SK-N-SH (cell line): Measurements from ENCODE around the gene VSIG10L. TPM values are rescaled to one million over a fixed set of nuclear protein-coding genes. Genes with fewer than 3 reads are reported as not detected.
A peak's percentile ranks its signal among the peaks of the same experiment; 100 is the strongest.

Experiments used
- CTCF ChIA-PET: fragments of 300-600, 350-600 bp; formaldehyde crosslinking; extraction: SDS; loops from one replicate; lab custom pipeline; 2021; lab: Yijun Ruan, JAX
- POLR2A ChIA-PET: fragments of 350-600 bp; sonication (Branson Sonifier 250); formaldehyde crosslinking; extraction: SDS; loops from one replicate; lab custom pipeline; 2020; ENCODE audit warnings: antibody characterized with exemption, inconsistent platforms; lab: Yijun Ruan, JAX
- DNase-seq: peaks from one replicate; pipeline ENCODE4 v3.0.0; 2012
- H2AFZ ChIP-seq: fragments of 200-600 bp; sonication (generic); 2 replicates; pipeline ENCODE4 v1.8.1; 2016; ENCODE audit warnings: antibody characterized with exemption, mild to moderate bottlenecking, low read depth
- H3F3A ChIP-seq: fragments of 200-600 bp; sonication (generic); replicated peaks from 2 replicates; pipeline ENCODE3; 2016; ENCODE audit warnings: antibody characterized with exemption, mild to moderate bottlenecking; ENCODE audit not compliant: insufficient read depth
- H3K27ac ChIP-seq, 2 experiments: fragments of 200-500 bp in 1 of 2; fragments of 200-600 bp in 1 of 2; sonication (Bioruptor generic) in 1 of 2; sonication (generic), shearing (Covaris generic) in 1 of 2; 2 replicates each; pipeline versions ENCODE4 v1.5.1 to v1.6.1; 2014 to 2016; ENCODE audit warnings: low read depth in 2 of 2, inconsistent platforms in 1 of 2, low read length in 1 of 2, mild to moderate bottlenecking in 1 of 2, mixed read lengths in 1 of 2
- H3K27me3 ChIP-seq: fragments of 200-600 bp; sonication (generic), shearing (Covaris generic); 2 replicates; pipeline ENCODE4 v1.6.1; 2016; ENCODE audit warnings: mixed run types; ENCODE audit not compliant: insufficient read depth
- H3K36me3 ChIP-seq, 2 experiments: fragments of 200-500 bp in 1 of 2; fragments of 200-600 bp in 1 of 2; sonication (Bioruptor generic) in 1 of 2; sonication (generic) in 1 of 2; replicated peaks in 1 of 2; 2 replicates each; pipeline versions ENCODE3 to v1.5.1; 2014 to 2016; ENCODE audit warnings: low read length in 1 of 2, mild to moderate bottlenecking in 1 of 2; ENCODE audit not compliant: insufficient read depth in 2 of 2, control insufficient read depth in 1 of 2
- H3K4me1 ChIP-seq, 2 experiments: fragments of 200-500 bp in 1 of 2; fragments of 200-600 bp in 1 of 2; sonication (Bioruptor generic) in 1 of 2; sonication (generic), shearing (Covaris generic) in 1 of 2; 2 replicates each; pipeline versions ENCODE4 v1.5.1 to v1.6.1; 2014 to 2016; ENCODE audit warnings: low read depth in 1 of 2, low read length in 1 of 2, mixed run types in 1 of 2; ENCODE audit not compliant: insufficient read depth in 2 of 2, control insufficient read depth in 1 of 2
- H3K4me2 ChIP-seq: fragments of 200-600 bp; sonication (generic), shearing (Covaris generic); 2 replicates; pipeline ENCODE4 v1.6.1; 2017; ENCODE audit warnings: mixed run types
- H3K4me3 ChIP-seq, 2 experiments: fragments of 200-500 bp in 1 of 2; fragments of 200-600 bp in 1 of 2; sonication (Bioruptor generic) in 1 of 2; sonication (generic), shearing (Covaris generic) in 1 of 2; 2 replicates each; pipeline versions ENCODE4 v1.5.1 to v1.8.1; 2014 to 2016; ENCODE audit warnings: low read depth in 2 of 2, inconsistent platforms in 1 of 2, low read length in 1 of 2, mild to moderate bottlenecking in 1 of 2, mixed read lengths in 1 of 2, moderate library complexity in 1 of 2
- H3K79me2 ChIP-seq: fragments of 200-600 bp; sonication (generic); 2 replicates; pipeline ENCODE4 v1.8.1; 2017; ENCODE audit warnings: mild to moderate bottlenecking; ENCODE audit not compliant: insufficient read depth
- H3K9ac ChIP-seq: fragments of 200-600 bp; sonication (generic); 2 replicates; pipeline ENCODE4 v1.6.1; 2017; ENCODE audit warnings: mixed run types
- H3K9me2 ChIP-seq: fragments of 200-600 bp; sonication (generic); 2 replicates; pipeline ENCODE4 v1.6.1; 2017; ENCODE audit warnings: mixed run types
- H3K9me3 ChIP-seq: fragments of 200-600 bp; sonication (generic); 2 replicates; pipeline ENCODE4 v1.6.1; 2017; ENCODE audit warnings: mixed run types, mild to moderate bottlenecking, moderate library complexity
- H4K20me1 ChIP-seq: fragments of 200-600 bp; sonication (generic); 2 replicates; pipeline ENCODE4 v1.6.1; 2017; ENCODE audit warnings: mild to moderate bottlenecking, mixed run types; ENCODE audit not compliant: insufficient read depth
- CHD2 ChIP-seq: fragments of 150-350 bp; IDR thresholded peaks from 2 replicates; pipeline ENCODE4 v1.6.1; 2018; ENCODE audit warnings: low read length; ENCODE audit not compliant: partially characterized antibody
- EZH2phosphoT487 ChIP-seq: fragments of 200-600 bp; sonication (generic); IDR thresholded peaks from 2 replicates; pipeline ENCODE4 v1.6.1; 2017; ENCODE audit warnings: low read depth, mixed run types, mild to moderate bottlenecking, antibody characterized with exemption, moderate library complexity, borderline replicate concordance
- FOXJ3 ChIP-seq: sonication (generic); formaldehyde crosslinking; IDR thresholded peaks from 2 replicates; pipeline ENCODE4 v1.5.1; 2020; ENCODE audit warnings: mild to moderate bottlenecking, missing genetic modification reagents
- GABPA ChIP-seq: IDR thresholded peaks from 2 replicates; pipeline ENCODE4 v1.4.0; 2012; ENCODE audit warnings: low read depth, mild to moderate bottlenecking
- MEF2A ChIP-seq: IDR thresholded peaks from 2 replicates; pipeline ENCODE4 v1.4.0; 2012; ENCODE audit warnings: low read depth, borderline replicate concordance
- MXI1 ChIP-seq: IDR thresholded peaks from 2 replicates; pipeline ENCODE4 v1.6.1; 2012; ENCODE audit warnings: mild to moderate bottlenecking, low read depth, low read length, improper control_type of control experiment
- NFIC ChIP-seq: IDR thresholded peaks from 2 replicates; pipeline ENCODE4 v1.4.0; 2012; ENCODE audit warnings: borderline replicate concordance
- NRF1 ChIP-seq: IDR thresholded peaks from 2 replicates; pipeline ENCODE4 v1.6.1; 2012; ENCODE audit warnings: low read depth, mild to moderate bottlenecking, low read length
- PBX3 ChIP-seq: IDR thresholded peaks from 2 replicates; pipeline ENCODE4; 2012
- POLR2AphosphoS5 ChIP-seq: IDR thresholded peaks from 2 replicates; pipeline ENCODE4 v1.6.1; 2012; ENCODE audit warnings: low read depth, low read length
- REST ChIP-seq: IDR thresholded peaks from 2 replicates; pipeline ENCODE4 v1.6.1; 2012; ENCODE audit warnings: mild to moderate bottlenecking, low read depth, low read length, moderate library complexity
- RFX5 ChIP-seq: IDR thresholded peaks from 2 replicates; pipeline ENCODE4 v1.6.1; 2012; ENCODE audit warnings: mild to moderate bottlenecking, improper control_type of control experiment, low read length
- SMC3 ChIP-seq: IDR thresholded peaks from 2 replicates; pipeline ENCODE4 v1.6.1; 2012; ENCODE audit warnings: low read depth, low read length, improper control_type of control experiment
- YY1 ChIP-seq: IDR thresholded peaks from 2 replicates; pipeline ENCODE4 v1.4.0; 2012; ENCODE audit warnings: low read depth, mild to moderate bottlenecking
- WGBS: methylation state at CpG from one replicate; pipeline ENCODE4 v1.1.6; 2017; ENCODE audit warnings: low lambda C conversion rate; 5-methylcytosine and 5-hydroxymethylcytosine counted together
- polyA plus RNA-seq, 3 experiments: library from polyadenylated mRNA; depleted of rRNA; stranded (reverse); fragments of >200 nt; gene quantifications; 2 replicates each; pipeline ENCODE4 v1.2.3, GENCODE V29; 2012

The VSIG10L gene
- polyA plus RNA-seq, 1 of the 3 experiments (the other 2 are of a cell fraction) = 2.7 TPM

- no peak for TF ChIP-seq EZH2phosphoT487
- TF ChIP-seq, all 33 proteins: peak for 0
These were observed 26.7 kb upstream of the VSIG10L start, which contains the start of gene CLDND2 (continued) for GRCh38 chr19:51368366-51369282.

- no peaks in the 10 kb centered on the region for H3F3A ChIP-seq
- no peaks in the 10 kb centered on the region for H3K9me3 ChIP-seq
- no peaks in the 10 kb centered on the region for H4K20me1 ChIP-seq
- peaks cover 11% of the 10 kb centered on the region; the same call in 1 of the 2 replicates for H3K27me3 ChIP-seq
- TF ChIP-seq REST (no peak), RFX5 (no peak), SMC3 (peak; percentile 2; the same call in 1 of the 2 replicates), MEF2A (no peak), POLR2AphosphoS5 (peak; percentile 75), YY1 (no peak), NFIC (no peak), NRF1 (peak; percentile 19; the same call in 1 of the 2 replicates), CHD2 (peak; percentile 65), GABPA (peak; percentile 52; the same call in 1 of the 2 replicates), PBX3 (peak; percentile 21; the same call in 1 of the 2 replicates), FOXJ3 (CRISPR knock-in tag) (0 out of 2 replicates have a peak, but pooled peaks have one; percentile 17), MXI1 (peak; percentile 70)
- peak overlapping the region; percentile 79 to 94 for H3K27ac ChIP-seq
- peak overlapping the region; percentile 73 for H2AFZ ChIP-seq
- WGBS = 0% methylated on average over 8 of the region's 64 CpGs
- peaks cover 6 to 21% of the 10 kb centered on the region in 2 experiments; a peak in 3 of 4 replicates for H3K4me1 ChIP-seq
- ChIA-PET CTCF (interaction anchor here (1.3 to 1.5 kb wide), 2 partner anchors 12 to 27 kb away, joined by 3 to 5 read pairs; no protein-coding TSS in a partner anchor), POLR2A (interaction anchor here (0.6 to 1.5 kb wide), 4 partner anchors 26 to 37 kb away, joined by 3 to 7 read pairs (median 4); no protein-coding TSS in a partner anchor)
- no peaks in the 10 kb centered on the region for H3K9me2 ChIP-seq
- DNase-seq = peak; percentile 98
- peak overlapping the region; percentile 77 to 80 for H3K4me3 ChIP-seq
- peaks cover 6% of the 10 kb centered on the region for H3K79me2 ChIP-seq
- peak overlapping the region; percentile 100 for H3K4me2 ChIP-seq
- H3K36me3 ChIP-seq = no peaks in the 10 kb centered on the region
- H3K9ac ChIP-seq = peak overlapping the region; percentile 87
These were observed 25.8 kb upstream of the VSIG10L start for GRCh38 chr19:51367565-51368365.
